ENCODE measurements around the gene ATG7.

DNA sequence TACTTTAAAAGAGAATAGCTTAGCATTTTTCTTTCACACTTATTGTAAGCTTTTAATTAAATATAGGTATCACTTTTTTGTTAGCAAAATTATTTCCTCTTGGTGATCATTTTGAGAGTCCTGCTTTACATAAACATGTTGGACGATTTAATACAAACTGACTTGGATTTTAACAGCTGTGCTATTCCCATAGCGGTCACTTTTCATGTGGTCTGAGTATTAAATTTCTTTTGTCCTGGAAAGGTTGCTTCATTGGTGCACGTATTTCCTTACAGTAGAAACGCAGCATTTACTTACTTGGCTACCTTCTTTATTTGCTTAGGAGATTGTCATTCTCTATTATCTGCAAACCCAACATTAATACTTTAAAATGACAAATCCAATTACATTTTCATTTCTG lies 109.4 kb downstream of the ATG7 start:
- TF ChIP-seq CTCF (IDR thresholded peaks at IDR 0.05): no peak
- TF ChIP-seq POLR2AphosphoS5 (IDR thresholded peaks at IDR 0.05): no peak
- no peak for TF ChIP-seq EP300 (IDR thresholded peaks at IDR 0.05)
